AG20443 (cell line): Measurements from ENCODE around the gene TNFRSF6B.
"Not testable (repeated sequence)": the region's sequence is repeated elsewhere in the genome, so short reads cannot be mapped to it uniquely, and the experiment has no call there.

Experiments
- DNase-seq: peaks from one replicate; pipeline ENCODE4 v3.0.0; 2012; ENCODE audit warnings: low spot score, mixed read lengths

Gene TNFRSF6B, protein sequence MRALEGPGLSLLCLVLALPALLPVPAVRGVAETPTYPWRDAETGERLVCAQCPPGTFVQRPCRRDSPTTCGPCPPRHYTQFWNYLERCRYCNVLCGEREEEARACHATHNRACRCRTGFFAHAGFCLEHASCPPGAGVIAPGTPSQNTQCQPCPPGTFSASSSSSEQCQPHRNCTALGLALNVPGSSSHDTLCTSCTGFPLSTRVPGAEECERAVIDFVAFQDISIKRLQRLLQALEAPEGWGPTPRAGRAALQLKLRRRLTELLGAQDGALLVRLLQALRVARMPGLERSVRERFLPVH

DNA sequence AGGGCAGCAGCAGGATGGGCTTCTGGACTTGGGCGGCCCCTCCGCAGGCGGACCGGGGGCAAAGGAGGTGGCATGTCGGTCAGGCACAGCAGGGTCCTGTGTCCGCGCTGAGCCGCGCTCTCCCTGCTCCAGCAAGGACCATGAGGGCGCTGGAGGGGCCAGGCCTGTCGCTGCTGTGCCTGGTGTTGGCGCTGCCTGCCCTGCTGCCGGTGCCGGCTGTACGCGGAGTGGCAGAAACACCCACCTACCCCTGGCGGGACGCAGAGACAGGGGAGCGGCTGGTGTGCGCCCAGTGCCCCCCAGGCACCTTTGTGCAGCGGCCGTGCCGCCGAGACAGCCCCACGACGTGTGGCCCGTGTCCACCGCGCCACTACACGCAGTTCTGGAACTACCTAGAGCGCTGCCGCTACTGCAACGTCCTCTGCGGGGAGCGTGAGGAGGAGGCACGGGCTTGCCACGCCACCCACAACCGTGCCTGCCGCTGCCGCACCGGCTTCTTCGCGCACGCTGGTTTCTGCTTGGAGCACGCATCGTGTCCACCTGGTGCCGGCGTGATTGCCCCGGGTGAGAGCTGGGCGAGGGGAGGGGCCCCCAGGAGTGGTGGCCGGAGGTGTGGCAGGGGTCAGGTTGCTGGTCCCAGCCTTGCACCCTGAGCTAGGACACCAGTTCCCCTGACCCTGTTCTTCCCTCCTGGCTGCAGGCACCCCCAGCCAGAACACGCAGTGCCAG, at the start of gene TNFRSF6B:
Gene TNFRSF6B, plus strand, starts transcription at position 25 of the 729 bp plus-strand sequence. Its CDS starts 116 bp downstream, at position 141.
- DNase-seq, result no peak

DNA sequence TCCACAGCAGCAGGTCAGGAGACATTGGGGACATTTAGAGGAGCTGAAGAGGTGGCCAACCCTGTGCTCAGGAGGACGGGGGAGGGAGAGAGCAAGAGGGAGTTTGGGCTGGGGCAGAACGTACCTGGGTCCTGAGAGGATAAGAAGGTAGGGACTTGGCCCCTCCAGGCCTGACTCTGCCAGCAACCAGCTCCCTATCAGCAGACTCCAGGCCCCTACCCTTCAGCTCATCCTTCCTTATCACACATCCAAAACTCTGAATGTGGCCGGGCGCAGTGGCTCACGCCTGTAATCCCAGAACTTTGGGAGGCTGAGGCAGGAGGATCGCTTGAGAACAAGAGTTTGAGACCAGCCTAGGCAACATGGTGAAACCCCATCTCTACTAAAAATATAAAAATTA, 48.3 kb upstream of the TNFRSF6B start:
- DNase-seq, result no peak

DNA sequence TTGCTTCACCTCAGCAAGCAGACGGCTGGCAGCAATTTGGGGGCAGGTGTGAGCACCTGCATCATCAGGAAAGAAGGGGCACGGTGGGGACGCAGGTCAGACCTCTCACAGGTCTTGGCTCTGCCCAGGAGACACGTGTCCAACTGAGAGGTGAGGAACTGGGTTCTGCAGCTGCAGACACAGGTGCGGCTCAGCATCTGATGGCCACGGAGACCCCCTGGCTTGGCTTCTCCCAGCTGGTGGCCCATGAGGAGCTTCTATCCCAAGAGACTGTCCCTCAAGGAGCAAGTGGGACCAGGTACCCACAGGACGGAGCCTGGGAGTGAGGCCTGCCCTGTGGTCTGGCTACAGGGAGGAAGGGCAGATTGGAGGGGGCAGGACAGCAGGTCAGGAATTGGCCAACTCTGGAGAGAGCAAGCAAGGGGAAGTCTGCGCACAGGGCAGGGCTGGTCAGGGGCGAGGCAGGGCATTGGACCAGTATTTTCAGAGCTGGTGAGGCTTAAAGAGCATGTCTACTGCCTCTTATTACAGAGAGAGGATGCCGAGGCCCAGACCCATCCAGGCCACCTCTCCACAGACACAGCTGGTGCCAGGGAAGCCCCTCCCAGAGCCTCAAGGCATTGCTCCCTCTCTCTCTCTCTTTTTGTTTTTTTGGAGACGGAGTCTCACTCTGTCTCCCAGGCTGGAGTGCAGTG, 47.4 kb upstream of the TNFRSF6B start:
- DNase-seq, result no peak

DNA sequence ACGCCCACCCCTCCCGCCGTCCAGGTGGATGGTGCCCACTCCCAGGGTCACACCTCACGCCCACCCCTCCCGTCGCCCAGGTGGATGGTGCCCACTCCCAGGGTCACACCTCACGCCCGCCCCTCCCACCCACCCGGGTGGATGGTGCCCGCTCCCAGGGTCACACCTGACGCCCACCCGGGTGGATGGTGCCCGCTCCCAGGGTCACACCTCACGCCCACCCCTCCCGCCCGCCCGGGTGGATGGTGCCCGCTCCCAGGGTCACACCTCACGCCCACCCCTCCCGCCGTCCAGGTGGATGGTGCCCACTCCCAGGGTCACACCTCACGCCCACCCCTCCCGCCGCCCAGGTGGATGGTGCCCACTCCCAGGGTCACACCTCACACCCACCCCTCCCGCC, 46.0 kb upstream of the TNFRSF6B start:
- DNase-seq, result not testable (repeated sequence)

DNA sequence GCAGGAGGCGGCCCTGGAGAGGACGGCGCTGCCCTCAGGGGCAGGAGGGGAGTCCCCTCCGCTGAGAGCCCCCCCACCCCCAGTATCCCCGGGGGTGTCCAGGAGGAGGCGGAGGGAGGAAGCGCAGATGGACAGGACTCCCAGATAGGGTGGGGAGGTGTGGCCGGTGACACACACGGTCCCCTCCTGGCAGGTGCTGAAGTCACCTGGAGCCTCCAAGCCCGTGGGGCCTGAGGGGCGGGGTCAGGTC, 44.6 kb upstream of the TNFRSF6B start:
- no peak for DNase-seq

DNA sequence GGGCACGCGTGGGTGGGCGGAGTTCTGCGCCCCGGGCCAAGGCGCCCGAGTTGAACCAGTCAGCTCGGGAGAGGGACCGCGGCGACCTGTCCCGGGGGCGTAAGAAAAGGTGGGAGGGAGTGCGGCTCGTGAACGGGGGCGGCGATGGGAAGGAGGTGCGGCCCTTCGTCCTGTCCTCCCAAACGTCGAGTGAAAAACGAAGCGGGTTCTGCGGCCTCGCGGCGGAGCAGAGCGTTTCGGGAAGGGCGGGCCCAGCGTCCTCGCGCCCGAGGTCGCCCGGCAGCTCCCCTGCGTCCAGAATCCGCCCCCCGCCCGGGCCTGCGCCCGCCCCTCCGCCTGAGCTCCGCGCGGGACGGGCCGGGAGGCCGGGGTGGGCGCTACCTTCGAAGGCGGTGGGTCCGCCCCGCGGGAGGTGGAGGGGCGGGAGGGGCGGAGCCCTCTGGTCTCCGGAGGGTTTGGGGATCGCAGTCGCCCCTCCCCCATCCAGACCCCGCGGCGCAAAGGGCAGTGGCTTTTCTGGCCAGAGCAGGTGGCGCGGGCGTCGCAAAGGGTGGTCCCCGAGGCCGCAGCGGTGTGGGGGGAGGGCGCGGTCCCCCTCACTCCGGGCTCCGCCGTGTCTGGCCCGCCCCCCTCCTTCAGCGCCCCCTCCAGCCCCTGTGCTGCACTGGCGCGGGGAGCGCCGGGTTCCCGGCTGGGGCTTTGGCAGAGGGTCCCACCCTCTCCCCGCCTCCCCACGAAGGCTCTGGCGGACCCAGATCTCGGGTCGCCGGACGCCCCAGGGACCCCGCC, 44.1 kb upstream of the TNFRSF6B start:
- DNase-seq, result no peak

DNA sequence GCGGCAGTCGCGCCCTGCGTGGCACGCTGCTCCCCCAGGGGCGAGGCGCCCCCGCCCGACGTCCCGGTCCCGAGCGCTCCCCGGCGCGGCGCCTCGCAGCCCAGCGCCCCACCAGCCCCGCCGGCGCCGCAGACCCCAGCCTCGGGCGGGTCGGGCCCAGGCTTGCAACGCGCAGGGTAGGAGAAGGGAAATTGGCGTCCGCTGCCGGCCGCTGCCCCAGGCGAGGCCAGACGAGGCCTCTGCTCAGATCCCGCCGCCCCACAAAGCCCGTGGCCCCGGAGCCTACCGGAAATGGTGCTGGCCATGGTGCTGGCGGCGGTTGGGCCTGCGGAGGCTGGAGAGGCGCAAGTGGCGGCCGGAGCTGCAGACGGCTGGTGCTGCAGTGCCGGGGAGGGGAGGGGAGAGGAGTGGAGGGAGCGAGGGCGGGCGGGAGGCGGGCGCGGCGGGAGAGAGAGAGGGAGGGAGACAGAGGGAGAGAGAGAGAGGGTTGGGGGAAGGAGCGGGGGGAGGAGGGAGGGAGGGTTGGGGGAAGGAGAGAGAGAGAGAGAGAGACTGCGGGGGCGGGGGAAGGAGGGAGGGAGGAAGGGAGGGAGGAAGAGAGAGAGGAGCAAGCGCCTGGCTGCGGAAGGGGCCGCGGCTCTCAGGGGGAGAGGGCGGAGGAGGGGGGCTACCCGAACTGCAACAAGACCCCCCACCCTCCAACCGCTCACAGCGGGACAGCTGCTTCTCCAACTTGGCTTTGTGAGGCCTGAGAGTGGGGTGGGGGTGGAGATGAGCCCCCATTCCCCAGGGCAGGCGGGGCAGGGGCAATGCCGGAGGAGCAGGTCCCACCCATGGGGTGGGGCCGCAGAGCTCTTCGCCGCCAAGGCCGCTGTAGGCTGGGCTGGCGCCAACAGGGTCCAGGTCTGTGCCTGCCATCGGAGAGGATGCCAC, 43.1 kb upstream of the TNFRSF6B start, which contains the start of gene STMN3:
Gene STMN3, minus strand, starts transcription at position 384 of the 933 bp plus-strand sequence. Its CDS starts 79 bp downstream, at position 305.
- peak; percentile 88 for DNase-seq

DNA sequence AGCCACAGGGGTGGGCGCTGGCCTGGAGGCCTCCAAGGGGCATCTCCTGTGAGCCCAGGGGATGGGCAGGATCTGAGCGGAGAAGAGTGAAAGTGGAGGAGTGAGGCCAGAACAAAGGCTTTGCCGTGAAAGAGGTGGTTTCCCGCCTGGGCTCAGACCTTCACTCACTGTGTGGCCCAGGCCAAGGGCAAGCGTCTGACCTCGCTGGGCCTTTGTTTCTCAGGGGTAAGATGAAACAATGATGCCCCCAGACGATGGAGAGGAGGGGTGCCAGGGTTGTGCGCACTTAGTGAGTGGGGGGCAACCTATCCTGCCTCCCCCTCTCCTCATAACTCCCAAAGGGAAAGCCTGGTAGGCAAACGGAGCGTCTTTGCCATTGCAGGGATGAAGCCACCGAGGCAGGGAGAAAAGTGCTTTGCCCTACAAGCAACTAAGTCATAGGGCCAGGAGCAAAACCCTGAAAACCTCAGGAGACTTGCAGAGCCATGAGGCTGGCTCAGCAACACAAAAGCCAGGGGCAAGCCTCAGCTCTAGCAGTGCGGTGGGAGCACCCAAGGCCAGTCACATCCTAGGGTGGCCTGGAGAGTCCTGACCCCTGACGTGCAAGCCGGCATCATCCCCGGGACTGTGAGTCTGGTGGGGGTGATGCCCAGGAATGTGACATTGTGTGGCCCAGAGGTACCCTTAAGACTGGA, 42.3 kb upstream of the TNFRSF6B start:
- no peak for DNase-seq

DNA sequence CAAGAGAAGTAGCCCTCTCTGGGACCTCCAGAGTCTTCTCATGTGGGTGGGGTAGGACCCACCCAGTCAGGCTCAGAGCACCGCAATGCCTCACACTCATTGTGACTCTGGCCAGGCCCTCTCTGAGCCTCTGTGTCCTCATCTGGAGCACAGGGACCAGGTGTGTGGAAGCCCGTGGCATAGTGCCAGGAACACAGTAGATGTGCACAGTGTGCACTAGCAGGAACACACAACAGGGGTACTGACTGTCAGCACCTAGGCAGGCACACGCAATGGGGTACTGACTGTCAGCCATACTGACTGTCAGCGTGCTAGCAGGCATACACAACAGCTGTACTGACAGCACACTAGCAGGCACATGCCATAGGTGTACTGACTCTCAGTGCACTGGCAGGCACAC, 41.2 kb upstream of the TNFRSF6B start:
- DNase-seq, result no peak

DNA sequence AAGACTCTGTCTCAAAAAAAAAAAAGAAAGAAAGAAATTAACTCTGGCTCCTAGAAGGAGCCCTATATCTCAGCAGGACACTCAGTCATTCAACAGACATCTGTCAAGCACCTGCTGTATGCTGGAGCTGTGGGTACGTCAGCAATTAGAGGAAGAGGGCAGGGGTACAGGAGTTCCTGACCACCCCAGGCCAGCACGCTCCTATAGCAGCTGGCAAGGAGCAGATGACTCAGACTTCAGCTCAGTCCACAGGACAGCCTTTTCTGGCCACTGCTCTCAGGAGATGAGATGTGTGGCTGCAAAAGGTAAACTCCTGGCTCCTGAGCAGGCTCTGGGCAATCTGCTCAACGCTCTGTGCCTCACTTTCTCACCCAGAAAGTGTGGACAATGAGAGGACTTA, 40.0 kb upstream of the TNFRSF6B start:
- no peak for DNase-seq

DNA sequence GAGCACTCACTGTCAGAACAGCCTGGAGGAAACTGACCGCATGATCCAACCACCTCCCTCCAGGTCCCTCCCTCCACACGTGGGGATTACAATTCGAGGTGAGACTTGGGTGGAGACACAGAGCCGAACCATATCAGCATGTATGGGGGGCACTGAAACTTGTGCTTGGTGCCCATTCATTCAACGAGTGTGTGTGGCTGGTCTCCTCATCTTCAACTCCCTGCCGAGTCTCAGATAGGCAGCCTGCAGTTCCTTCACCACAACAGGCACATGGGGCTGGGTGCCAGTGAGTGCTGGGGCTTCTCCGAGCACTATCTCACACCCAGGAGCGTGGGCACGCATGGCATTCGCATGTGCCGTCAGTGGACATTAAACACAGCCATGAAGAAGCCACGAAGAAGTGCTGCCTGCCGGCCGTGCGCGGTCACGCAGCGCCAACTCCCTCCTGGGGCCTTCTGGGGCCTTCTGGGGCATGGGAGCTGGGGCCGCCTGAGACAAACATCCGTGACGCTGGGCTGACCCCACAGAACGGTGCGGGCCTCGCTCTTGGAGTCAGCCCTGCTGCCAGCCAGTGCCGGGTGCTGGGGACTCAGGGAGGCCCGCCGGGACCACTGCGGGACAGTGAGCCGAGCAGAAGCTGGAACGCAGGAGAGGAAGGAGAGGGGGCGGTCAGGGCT, 39.1 kb upstream of the TNFRSF6B start:
- peak; percentile 43 for DNase-seq

DNA sequence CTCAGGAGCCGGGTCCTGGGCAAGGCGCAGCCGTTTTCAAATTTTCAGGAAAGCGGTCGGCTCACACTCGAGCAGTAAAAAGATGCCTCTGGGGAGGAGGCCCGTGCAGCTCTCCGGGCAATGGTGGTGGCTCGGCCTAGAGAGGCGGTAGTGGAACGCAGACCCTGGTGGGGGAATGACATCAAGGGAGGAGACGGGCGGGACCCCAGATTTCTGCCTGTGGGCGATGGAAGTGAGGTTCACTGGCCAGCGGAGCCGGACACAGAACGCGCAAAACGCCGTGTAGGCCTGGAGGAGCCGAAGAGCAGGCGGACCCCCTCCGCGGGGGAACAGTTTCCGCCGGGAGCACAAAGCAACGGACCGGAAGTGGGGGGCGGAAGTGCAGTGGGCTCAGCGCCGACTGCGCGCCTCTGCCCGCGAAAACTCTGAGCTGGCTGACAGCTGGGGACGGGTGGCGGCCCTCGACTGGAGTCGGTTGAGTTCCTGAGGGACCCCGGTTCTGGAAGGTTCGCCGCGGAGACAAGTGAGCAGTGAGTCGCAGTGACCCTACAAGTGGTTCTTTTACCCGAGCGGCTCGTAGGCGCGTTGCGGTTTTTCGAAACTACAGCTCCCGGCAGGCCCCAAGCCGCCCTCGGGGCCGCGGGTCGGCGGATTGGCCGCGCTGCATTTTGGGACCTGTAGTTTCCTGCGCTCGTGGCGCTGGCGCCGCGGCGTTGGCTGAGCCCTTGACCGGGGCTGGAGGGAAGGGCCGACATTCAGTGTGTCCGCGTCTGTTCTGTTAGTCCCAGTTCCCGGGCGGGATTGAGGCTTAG, 38.3 kb upstream of the TNFRSF6B start, which contains the start of gene RTEL1:
Gene RTEL1, plus strand, starts transcription at position 376 of the 812 bp plus-strand sequence. CDS start 1,091 bp downstream, outside the sequence.
- DNase-seq, result peak; percentile 97

DNA sequence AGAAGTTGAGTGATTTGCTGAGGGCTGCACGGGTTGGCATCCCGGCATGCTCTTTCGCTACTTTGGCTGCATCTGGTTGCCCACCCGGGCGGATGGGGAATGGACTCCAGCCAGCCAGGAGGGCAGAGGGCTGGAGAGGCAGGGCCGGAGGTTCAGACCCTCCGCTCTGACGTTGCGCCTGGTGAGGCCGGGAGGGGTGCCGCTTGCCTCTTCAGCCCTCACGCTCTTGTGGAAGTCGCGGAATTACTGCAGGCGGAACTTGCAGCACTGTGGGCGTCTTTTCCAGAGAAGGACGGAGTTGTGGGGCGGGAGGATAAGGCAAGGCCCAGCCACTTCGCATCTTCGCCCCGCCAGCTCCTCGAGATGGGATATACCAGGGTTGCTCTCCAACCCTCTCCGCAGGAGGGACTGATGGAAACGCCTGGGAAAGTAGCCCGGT, 37.7 kb upstream of the TNFRSF6B start:
- DNase-seq, result peak; percentile 58

DNA sequence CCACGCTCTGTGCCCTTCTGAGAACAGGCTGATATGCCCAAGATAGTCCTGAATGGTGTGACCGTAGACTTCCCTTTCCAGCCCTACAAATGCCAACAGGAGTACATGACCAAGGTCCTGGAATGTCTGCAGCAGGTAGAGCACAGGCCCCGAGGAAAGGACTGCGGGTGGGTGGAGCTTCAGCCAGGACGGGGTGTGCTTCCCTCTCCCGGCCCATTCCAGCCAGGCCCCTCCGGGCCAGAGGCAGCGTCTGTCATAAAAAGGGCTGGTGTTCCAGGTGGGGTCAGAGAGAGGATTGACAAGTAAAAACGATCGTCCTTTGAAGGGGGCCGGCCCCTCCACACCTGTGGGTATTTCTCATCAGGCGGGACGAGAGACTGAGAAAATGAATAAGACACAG, 37.1 kb upstream of the TNFRSF6B start:
- no peak for DNase-seq

DNA sequence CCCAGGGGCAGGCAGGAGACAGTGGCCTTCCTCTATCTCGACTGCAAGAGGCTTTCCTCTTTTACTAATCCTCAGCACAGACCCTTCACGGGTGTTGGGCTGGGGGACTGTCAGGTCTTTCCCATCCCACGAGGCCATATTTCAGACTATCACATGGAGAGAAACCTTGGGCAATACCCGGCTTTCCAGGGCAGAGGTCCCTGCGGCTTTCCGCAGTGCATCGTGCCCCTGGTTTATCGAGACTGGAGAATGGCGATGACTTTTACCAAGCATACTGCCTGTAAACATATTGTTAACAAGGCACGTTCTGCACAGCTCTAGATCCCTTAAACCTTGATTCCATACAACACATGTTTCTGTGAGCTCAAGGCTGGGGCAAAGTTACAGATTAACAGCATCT, 36.3 kb upstream of the TNFRSF6B start:
- not testable (repeated sequence) for DNase-seq

DNA sequence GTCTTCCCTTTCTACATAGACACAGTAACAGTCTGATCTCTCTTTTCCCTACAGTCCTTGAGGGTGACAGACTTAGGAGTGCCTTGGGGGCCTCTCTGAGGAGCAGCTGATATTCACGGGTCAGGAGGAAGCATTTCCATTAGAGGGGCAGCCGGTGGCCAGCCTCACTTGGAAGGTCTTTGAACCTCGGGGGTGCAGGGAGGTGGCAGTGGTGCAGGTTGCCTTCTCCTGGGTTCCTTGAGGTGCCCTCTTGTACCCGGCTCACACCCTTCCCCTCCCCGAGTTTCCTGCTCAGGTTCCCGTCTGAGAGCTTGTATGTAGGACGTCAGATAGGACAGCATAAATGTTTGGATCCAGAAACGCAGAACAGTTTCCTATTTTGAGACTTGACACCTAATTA, 35.8 kb upstream of the TNFRSF6B start:
- no peak for DNase-seq

DNA sequence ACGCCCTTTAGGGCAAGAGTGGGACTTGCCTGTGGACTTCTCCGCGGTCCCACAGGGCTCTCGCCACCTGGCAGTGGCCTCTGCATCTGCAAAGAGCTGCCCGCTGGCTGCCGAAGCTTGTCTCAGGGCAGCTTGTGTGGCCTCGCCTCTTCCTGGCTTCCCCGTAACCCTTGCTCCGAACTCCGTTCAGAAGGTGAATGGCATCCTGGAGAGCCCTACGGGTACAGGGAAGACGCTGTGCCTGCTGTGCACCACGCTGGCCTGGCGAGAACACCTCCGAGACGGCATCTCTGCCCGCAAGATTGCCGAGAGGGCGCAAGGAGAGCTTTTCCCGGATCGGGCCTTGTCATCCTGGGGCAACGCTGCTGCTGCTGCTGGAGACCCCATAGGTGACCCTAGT, 35.3 kb upstream of the TNFRSF6B start:
- DNase-seq, result no peak

DNA sequence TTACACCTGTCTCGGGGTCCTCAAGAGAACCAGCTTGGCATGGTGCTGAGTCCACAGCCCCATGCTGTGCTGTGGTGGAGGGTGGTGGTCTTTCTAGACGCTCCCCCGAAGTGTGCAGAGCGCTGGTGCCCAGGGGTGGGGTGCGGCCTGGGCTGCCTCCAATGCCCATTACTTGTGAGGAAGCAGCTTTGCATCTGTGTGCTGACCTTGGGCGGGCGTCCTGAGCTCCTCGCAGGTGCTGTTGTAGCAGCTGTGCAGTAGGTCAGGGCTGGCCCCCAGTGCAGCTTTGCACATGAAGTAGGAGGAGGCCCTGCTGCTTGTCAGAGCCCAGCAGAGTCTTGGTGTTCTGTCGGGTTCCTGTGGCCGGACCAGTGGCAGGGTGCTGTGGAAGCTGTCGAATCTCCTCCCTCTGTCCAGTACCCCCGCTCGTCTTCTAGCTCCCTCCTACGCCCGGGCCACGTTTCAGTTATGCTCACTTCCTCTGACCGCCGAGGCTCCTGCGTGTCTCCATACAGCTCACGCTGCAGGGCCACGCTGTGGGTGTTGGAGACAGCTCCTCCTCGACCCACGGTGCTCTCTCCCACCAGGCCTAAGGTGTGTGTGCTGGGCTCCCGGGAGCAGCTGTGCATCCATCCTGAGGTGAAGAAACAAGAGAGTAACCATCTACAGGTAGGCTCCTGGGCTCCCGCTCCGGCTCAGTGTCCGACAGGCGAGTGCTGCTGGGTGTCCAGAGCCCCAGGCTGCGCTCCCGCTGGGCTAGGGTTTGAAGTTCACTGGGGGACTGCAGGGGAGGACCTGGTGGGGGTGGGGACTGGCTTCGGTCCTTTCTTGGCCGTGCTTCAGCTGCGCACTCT, 34.3 kb upstream of the TNFRSF6B start:
- no peak for DNase-seq
